ENCODE results near the gene MPV17L. TPM values are rescaled to one million over a fixed set of nuclear protein-coding genes. Genes with fewer than 3 reads are reported as not detected.
"Not testable (repeated sequence)": the region's sequence is repeated elsewhere in the genome, so short reads cannot be mapped to it uniquely, and the experiment has no call there.

Gene MPV17L
- total and polyA plus RNA-seq, 4 donors: 7.5 to 17.2 (median 10.8) TPM

DNA sequence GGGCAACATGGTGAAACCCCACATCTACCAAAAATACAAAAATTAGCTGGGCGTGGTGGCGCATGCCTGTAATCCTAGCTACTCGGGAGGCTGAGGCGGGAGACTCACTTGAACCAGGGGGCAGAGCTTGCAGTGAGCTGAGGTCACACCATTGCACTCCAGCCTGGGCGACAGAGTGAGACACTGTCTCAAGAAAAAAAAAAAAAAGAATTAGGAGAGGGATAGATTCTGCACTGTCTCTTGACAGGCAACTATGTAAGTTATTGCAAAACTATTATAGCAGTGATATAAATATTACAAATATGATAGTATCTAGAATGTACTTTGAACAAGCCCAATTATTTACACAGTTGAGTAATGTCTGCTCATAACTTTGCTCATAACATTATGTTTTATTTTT is 46.6 kb downstream of the MPV17L start:
- H3K36me3 ChIP-seq (ENCODE audit: control insufficient read depth, insufficient read depth, low read length); H3K4me1 ChIP-seq (ENCODE audit: control insufficient read depth, insufficient read depth, low read length); H3K9me3 ChIP-seq (ENCODE audit: control insufficient read depth, insufficient read depth, low read length); H3K27me3 ChIP-seq (ENCODE audit: control insufficient read depth, insufficient read depth, low read length); H3K4me3 ChIP-seq (ENCODE audit: low read depth, low read length); DNase-seq (ENCODE audit: low read depth in 4 of 6, low spot score in 6 of 6); H3K27ac ChIP-seq (ENCODE audit: low read depth, low read length): not testable (repeated sequence)
- 94% methylated on average over 4 of the region's 5 CpGs for WGBS (ENCODE audit: insufficient coverage)

DNA sequence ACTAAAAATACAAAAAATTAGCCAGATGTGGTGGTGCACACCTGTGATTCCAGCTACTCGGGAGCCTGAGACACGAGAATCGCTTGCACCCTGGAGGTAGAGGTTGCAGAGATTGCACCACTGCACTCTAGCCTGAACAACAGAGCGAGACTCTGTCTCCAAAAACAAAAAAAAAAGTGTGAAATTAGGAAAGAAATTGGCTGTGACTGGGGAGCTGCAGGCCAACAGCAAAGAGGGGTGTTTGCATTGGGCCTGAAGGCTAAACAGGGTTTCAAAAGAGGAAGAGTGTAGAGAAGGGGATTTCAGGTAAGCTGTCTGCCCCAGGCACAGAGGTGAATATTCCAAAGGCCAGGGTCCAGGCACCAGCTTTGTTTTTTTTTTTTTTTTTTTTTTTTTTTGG is 48.2 kb downstream of the MPV17L start:
- Histone ChIP-seq H3K27ac (ENCODE audit: low read depth, low read length) (no peak overlapping the region), H3K36me3 (ENCODE audit: control insufficient read depth, insufficient read depth, low read length) (peaks cover 9% of the 10 kb centered on the region), H3K4me1 (ENCODE audit: control insufficient read depth, insufficient read depth, low read length) (no peaks in the 10 kb centered on the region), H3K4me3 (ENCODE audit: low read depth, low read length) (no peak overlapping the region), H3K9me3 (ENCODE audit: control insufficient read depth, insufficient read depth, low read length) (no peaks in the 10 kb centered on the region), H3K27me3 (ENCODE audit: control insufficient read depth, insufficient read depth, low read length) (no peaks in the 10 kb centered on the region)
- 100% methylated on average over 4 of the region's 4 CpGs for WGBS (ENCODE audit: insufficient coverage)
- DNase-seq (ENCODE audit: low read depth in 4 of 6, low spot score in 6 of 6): no peak

DNA sequence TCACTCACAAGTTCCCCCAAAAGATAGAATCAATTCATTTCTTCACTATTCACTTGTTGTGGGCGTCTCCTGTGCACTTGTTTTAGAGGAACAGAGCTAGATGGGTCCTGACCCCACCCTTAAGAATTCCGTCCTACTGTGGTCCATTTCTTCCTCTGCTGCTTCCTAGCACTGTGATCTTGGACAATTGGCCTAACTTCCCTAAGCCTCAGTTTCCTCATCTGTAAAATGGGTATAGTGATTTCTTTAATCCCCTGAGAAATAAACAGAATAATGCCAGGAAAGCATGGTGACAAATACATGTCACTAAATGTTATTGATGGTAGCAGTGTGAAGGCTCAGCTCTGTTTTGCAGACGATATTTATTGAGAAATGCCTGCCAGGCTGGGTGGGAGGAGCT is 48.7 kb downstream of the MPV17L start:
- peaks cover 9% of the 10 kb centered on the region for H3K36me3 ChIP-seq (ENCODE audit: control insufficient read depth, insufficient read depth, low read length)
- H3K27me3 ChIP-seq (ENCODE audit: control insufficient read depth, insufficient read depth, low read length): no peaks in the 10 kb centered on the region
- WGBS (ENCODE audit: insufficient coverage): 100% methylated on average over 1 of the region's 3 CpGs
- DNase-seq (ENCODE audit: low read depth in 4 of 6, low spot score in 6 of 6): no peak
- no peaks in the 10 kb centered on the region for H3K4me1 ChIP-seq (ENCODE audit: control insufficient read depth, insufficient read depth, low read length)
- H3K9me3 ChIP-seq (ENCODE audit: control insufficient read depth, insufficient read depth, low read length): no peaks in the 10 kb centered on the region
- H3K27ac ChIP-seq (ENCODE audit: low read depth, low read length): no peak overlapping the region
- H3K4me3 ChIP-seq (ENCODE audit: low read depth, low read length): no peak overlapping the region

DNA sequence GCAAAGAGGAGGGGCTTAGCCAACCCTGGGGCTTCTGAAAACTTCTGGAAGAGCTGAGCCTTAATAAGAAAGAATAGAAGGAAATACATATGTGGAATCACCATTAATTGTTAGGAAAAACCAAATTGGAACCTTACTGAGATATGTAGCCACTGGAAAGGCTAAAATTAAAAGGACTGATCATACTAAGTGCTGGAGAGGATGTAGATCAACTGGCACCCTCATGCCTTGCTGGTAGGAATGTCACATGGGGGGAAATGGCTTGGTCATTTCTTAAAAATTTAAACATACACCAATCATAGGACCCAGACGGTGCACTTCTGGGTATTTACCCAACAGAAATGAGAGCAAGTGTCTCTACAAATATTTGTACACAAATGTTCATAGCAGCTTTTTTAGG is 49.9 kb downstream of the MPV17L start:
- Histone ChIP-seq H3K4me1 (ENCODE audit: control insufficient read depth, insufficient read depth, low read length) (no peaks in the 10 kb centered on the region), H3K9me3 (ENCODE audit: control insufficient read depth, insufficient read depth, low read length) (no peaks in the 10 kb centered on the region), H3K4me3 (ENCODE audit: low read depth, low read length) (no peak overlapping the region), H3K27me3 (ENCODE audit: control insufficient read depth, insufficient read depth, low read length) (no peaks in the 10 kb centered on the region), H3K27ac (ENCODE audit: low read depth, low read length) (no peak overlapping the region), H3K36me3 (ENCODE audit: control insufficient read depth, insufficient read depth, low read length) (peaks cover 11% of the 10 kb centered on the region)
- WGBS (ENCODE audit: insufficient coverage): no CpG with 5 or more reads among the region's 1 CpG
- DNase-seq (ENCODE audit: low read depth in 4 of 6, low spot score in 6 of 6): no peak

DNA sequence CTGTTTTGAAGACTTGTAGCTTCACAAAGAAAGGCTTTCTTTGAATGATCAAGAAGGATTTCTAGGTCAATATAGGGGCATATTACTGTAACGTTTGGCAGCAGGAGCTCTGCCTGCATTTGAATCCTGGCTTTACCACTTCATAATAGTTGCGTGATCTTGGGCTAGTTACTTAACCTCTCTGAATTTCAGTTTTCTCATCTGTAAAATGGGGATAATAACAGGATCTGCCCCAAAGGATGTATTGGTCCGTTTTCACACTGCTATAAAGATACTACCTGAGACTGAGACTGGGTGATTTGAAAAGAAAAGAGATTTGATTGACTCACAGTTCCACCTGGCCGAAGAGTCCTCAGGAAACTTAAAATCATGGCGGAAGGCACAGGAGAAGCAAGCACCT is 51.3 kb downstream of the MPV17L start:
- WGBS (ENCODE audit: insufficient coverage): 84% methylated on average over 3 of the region's 5 CpGs
- H3K4me3 ChIP-seq (ENCODE audit: low read depth, low read length): no peak overlapping the region

DNA sequence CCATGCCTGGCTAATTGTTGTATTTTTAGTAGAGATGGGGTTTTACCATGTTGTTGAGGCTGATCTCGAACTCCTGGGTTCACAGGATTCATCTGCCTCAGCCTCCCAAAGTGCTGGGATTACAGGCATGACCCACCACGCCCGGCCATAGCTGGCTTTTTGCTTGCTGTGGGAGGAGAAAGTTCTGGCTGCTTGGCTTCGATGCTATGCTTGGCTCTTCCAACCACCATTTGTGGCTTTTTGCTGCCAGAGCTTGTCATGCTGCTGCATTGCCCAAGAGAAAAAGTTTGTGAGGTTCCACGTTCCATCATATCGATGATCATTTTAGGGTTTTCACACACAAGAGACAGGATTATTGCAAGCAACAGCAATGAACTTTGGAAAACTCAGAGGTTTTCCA is 55.1 kb downstream of the MPV17L start:
- Histone ChIP-seq H3K4me1 (ENCODE audit: control insufficient read depth, insufficient read depth, low read length) (no peaks in the 10 kb centered on the region), H3K9me3 (ENCODE audit: control insufficient read depth, insufficient read depth, low read length) (no peaks in the 10 kb centered on the region), H3K4me3 (ENCODE audit: low read depth, low read length) (no peak overlapping the region), H3K27me3 (ENCODE audit: control insufficient read depth, insufficient read depth, low read length) (no peaks in the 10 kb centered on the region), H3K36me3 (ENCODE audit: control insufficient read depth, insufficient read depth, low read length) (peaks cover 9% of the 10 kb centered on the region), H3K27ac (ENCODE audit: low read depth, low read length) (no peak overlapping the region)
- 80% methylated on average over 3 of the region's 6 CpGs for WGBS (ENCODE audit: insufficient coverage)
- DNase-seq (ENCODE audit: low read depth in 4 of 6, low spot score in 6 of 6): no peak

More for the DNA sequence above, 51.3 kb downstream of the MPV17L start:
- H3K27ac ChIP-seq (ENCODE audit: low read depth, low read length): no peak overlapping the region
- H3K4me1 ChIP-seq (ENCODE audit: control insufficient read depth, insufficient read depth, low read length): no peaks in the 10 kb centered on the region
- H3K9me3 ChIP-seq (ENCODE audit: control insufficient read depth, insufficient read depth, low read length): no peaks in the 10 kb centered on the region
- DNase-seq (ENCODE audit: low read depth in 4 of 6, low spot score in 6 of 6): no peak
- H3K27me3 ChIP-seq (ENCODE audit: control insufficient read depth, insufficient read depth, low read length): no peaks in the 10 kb centered on the region
- peaks cover 13% of the 10 kb centered on the region for H3K36me3 ChIP-seq (ENCODE audit: control insufficient read depth, insufficient read depth, low read length)

DNA sequence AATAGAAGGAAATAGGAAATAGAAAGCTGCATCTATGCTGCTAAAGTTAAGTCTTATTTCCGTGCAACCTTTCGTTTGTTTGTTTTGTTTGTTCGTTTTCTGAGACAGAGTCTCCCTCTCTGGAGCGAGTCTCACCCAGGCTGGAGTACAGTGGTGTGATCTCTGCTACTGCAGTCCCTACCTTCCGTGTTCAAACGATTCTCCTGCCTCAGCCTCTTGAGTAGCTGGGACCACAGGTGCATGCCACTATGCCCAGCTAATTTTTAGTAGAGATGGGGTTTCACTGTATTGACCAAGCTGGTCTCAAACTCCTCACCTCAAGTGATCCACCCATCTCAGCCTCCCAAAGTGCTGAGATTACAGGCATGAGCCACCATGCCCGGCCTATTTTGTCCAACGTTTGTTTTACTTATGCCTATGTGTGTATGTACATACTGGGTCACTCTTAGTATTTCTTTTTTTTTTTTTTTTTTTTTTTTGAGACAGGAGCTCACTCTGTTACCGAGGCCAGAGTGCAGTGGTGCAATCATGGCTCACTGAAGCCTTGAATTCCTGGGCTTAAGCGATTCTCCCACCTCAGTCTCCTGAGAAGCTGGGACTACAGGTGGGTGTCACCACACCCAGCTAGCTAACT is 55.7 kb downstream of the MPV17L start:
- no peaks in the 10 kb centered on the region for H3K9me3 ChIP-seq (ENCODE audit: control insufficient read depth, insufficient read depth, low read length)
- H3K4me3 ChIP-seq (ENCODE audit: low read depth, low read length): no peak overlapping the region
- H3K27ac ChIP-seq (ENCODE audit: low read depth, low read length): no peak overlapping the region
- H3K27me3 ChIP-seq (ENCODE audit: control insufficient read depth, insufficient read depth, low read length): no peaks in the 10 kb centered on the region
- no peaks in the 10 kb centered on the region for H3K4me1 ChIP-seq (ENCODE audit: control insufficient read depth, insufficient read depth, low read length)
- WGBS (ENCODE audit: insufficient coverage): 91% methylated on average over 6 of the region's 10 CpGs
- H3K36me3 ChIP-seq (ENCODE audit: control insufficient read depth, insufficient read depth, low read length): peaks cover 9% of the 10 kb centered on the region
- no peak for DNase-seq (ENCODE audit: low read depth in 4 of 6, low spot score in 6 of 6)

DNA sequence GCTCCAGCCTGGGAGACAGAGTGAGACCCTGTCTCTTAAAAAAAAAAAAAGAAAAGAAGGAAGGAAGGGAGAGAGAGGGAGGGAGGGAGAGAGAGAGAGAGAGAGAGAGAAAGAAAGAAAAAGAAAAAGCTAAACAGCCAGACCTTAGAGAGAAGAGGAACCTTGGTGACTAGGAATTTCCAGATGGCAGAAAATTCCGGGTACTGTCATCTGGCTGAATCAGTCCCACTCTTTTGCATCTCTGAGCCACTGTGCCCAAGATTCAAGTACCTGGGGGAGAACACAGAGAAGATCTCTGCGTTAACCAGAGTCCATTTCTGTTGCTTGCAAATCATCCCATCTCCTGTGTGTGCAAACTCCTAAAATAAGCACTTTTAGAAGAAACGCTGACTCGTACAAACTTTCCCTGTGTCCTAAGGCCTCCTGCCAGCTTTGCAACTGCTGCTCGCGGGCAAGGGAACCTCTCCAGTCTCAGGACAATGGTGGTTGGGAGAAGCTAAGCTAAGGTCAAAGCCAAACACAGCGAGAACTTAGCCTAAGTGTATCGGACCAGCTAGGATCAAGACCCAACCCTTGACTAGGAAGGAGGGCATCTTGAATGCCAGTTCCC is 56.8 kb downstream of the MPV17L start:
- Histone ChIP-seq H3K9me3 (ENCODE audit: control insufficient read depth, insufficient read depth, low read length) (no peaks in the 10 kb centered on the region), H3K4me3 (ENCODE audit: low read depth, low read length) (no peak overlapping the region), H3K27ac (ENCODE audit: low read depth, low read length) (no peak overlapping the region), H3K4me1 (ENCODE audit: control insufficient read depth, insufficient read depth, low read length) (no peaks in the 10 kb centered on the region), H3K36me3 (ENCODE audit: control insufficient read depth, insufficient read depth, low read length) (peaks cover 9% of the 10 kb centered on the region), H3K27me3 (ENCODE audit: control insufficient read depth, insufficient read depth, low read length) (no peaks in the 10 kb centered on the region)
- peak in 1 of 6 donors; percentile 16 for DNase-seq (ENCODE audit: low read depth in 4 of 6, low spot score in 6 of 6)
- 71% methylated on average over 4 of the region's 8 CpGs for WGBS (ENCODE audit: insufficient coverage)

DNA sequence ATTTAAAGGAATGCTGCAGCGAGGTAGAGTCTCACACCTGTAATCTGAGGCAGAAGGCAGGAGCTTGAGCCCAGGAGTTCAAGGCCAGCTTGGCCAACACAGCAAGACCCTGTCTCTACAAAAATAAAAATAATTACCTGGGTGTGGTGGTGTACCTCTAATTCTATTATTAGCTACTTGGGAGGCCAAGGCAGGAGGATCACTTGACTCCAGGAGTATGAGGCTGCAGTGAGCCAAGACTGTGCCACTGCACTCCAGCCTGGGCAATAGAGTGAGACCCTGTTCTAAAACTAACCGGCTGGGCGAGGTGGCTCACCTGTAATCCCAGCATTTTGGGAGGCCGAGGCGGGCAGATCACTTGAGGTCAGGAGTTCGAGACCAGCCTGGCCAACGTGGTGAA is 57.7 kb downstream of the MPV17L start:
- H3K4me3 ChIP-seq (ENCODE audit: low read depth, low read length); H3K27ac ChIP-seq (ENCODE audit: low read depth, low read length); H3K9me3 ChIP-seq (ENCODE audit: control insufficient read depth, insufficient read depth, low read length); H3K27me3 ChIP-seq (ENCODE audit: control insufficient read depth, insufficient read depth, low read length); H3K4me1 ChIP-seq (ENCODE audit: control insufficient read depth, insufficient read depth, low read length); H3K36me3 ChIP-seq (ENCODE audit: control insufficient read depth, insufficient read depth, low read length); DNase-seq (ENCODE audit: low read depth in 4 of 6, low spot score in 6 of 6): not testable (repeated sequence)
- no CpG with 5 or more reads among the region's 7 CpGs for WGBS (ENCODE audit: insufficient coverage)

DNA sequence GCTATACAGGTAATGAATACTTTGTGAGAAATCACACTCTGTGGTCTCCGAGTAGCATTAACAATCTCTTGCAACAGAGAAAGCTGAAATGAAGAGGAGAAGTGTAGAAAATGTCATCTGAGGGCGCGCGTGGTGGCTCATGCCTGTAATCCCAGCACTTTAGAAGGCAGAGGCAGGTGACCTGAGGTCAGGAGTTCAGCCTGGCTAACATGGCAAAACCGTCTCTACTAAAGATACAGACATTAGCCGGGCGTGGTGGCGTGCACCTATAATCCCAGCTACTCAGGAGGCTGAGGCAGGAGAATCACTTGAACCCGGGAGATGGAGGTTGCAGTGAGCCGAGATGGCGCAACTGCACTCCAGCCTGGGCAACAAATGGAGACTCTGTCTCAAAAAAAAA is 59.4 kb downstream of the MPV17L start:
- H3K27ac ChIP-seq (ENCODE audit: low read depth, low read length); H3K27me3 ChIP-seq (ENCODE audit: control insufficient read depth, insufficient read depth, low read length); H3K9me3 ChIP-seq (ENCODE audit: control insufficient read depth, insufficient read depth, low read length); DNase-seq (ENCODE audit: low read depth in 4 of 6, low spot score in 6 of 6); H3K36me3 ChIP-seq (ENCODE audit: control insufficient read depth, insufficient read depth, low read length); H3K4me1 ChIP-seq (ENCODE audit: control insufficient read depth, insufficient read depth, low read length); H3K4me3 ChIP-seq (ENCODE audit: low read depth, low read length): not testable (repeated sequence)
- 96% methylated on average over 9 of the region's 11 CpGs for WGBS (ENCODE audit: insufficient coverage)

All from spinal cord (tissue), 10 donors.